ENCODE measurements around the gene LDLRAD2. TPM values are rescaled to one million over a fixed set of nuclear protein-coding genes. Genes with fewer than 3 reads are reported as not detected.

Gene LDLRAD2
- total and polyA plus RNA-seq, 8 donors = 0.05 to 3.0 (median 0.09) TPM; not detected in 1

GRCh38 chr1:21873761-21874160, 61.7 kb downstream of the LDLRAD2 start:
- Histone ChIP-seq H3K4me1 (no peaks in the 10 kb centered on the region), H3K36me3 (peaks cover 0 to 35% (median 0%) of the 10 kb centered on the region in 3 donors), H3K4me3 (no peak overlapping the region), H3K27me3 (no peaks in the 10 kb centered on the region), H3K9me3 (no peaks in the 10 kb centered on the region), H3K27ac (no peak overlapping the region)
- WGBS, 2 donors = 91 to 95% methylated on average over 10 of the region's 10 CpGs
- TF ChIP-seq CTCF (IDR thresholded peaks at IDR 0.05) = no peak
- intact Hi-C loops (cut with DNase I) = no loop called here
- ATAC-seq = no peak
- no peak for DNase-seq
- no peak for FAIRE-seq

- no peak overlapping the region for H3K27ac ChIP-seq
- H3K9me3 ChIP-seq = no peaks in the 10 kb centered on the region
- no peak for TF ChIP-seq CTCF (IDR thresholded peaks at IDR 0.05)
- H3K36me3 ChIP-seq = peaks cover 0 to 35% (median 3%) of the 10 kb centered on the region in 3 donors
- DNase-seq = peak in 1 of 6 donors; percentile 52
- 81 to 82% methylated on average over 16 of the region's 16 CpGs for WGBS, 2 donors
- ATAC-seq = no peak
- H3K27me3 ChIP-seq = no peaks in the 10 kb centered on the region
- no peaks in the 10 kb centered on the region for H3K4me1 ChIP-seq
- intact Hi-C loops (cut with DNase I) = no loop called here
- FAIRE-seq = no peak
- H3K4me3 ChIP-seq = no peak overlapping the region
Observed at GRCh38 chr1:21874328-21874727, 62.3 kb downstream of the LDLRAD2 start.

Other genes with a start within 250 kb of the LDLRAD2 start
- gene RAP1GAP, start 142.9 kb upstream of the LDLRAD2 start, total RNA-seq = 10 to 100 TPM; 53.4 to 93.3 (median 64.8) TPM
- 100 to 1,000 TPM in 1 of 2 donors, 10 to 100 TPM in 1; 83.6 to 100 TPM for gene RAP1GAP, start 142.9 kb upstream of the LDLRAD2 start, polyA plus RNA-seq
- 10 to 100 TPM; 24.3 to 30.6 (median 26.0) TPM for gene USP48, start 29.1 kb upstream of the LDLRAD2 start, total RNA-seq
- gene USP48, start 29.1 kb upstream of the LDLRAD2 start, polyA plus RNA-seq = 10 to 100 TPM; 14.9 to 26.4 TPM
- gene HSPG2, start 125.0 kb downstream of the LDLRAD2 start, total RNA-seq = 100 to 1,000 TPM in 2 of 6 donors, 10 to 100 TPM in 4; 50.4 to 164 (median 63.9) TPM
- 100 to 1,000 TPM in 1 of 2 donors, 10 to 100 TPM in 1; 53.9 to 123 TPM for gene HSPG2, start 125.0 kb downstream of the LDLRAD2 start, polyA plus RNA-seq
- over 10,000 TPM in 4 of 6 donors, 1,000 to 10,000 TPM in 2; 2,923 to 21,242 (median 14,470) TPM for gene CELA3B, start 164.8 kb downstream of the LDLRAD2 start, total RNA-seq
- over 10,000 TPM in 1 of 2 donors, 1,000 to 10,000 TPM in 1; 6,851 to 15,141 TPM for gene CELA3B, start 164.8 kb downstream of the LDLRAD2 start, polyA plus RNA-seq
- gene CELA3A, start 189.4 kb downstream of the LDLRAD2 start, total RNA-seq = over 10,000 TPM; 17,183 to 55,024 (median 35,269) TPM
- over 10,000 TPM; 21,682 to 31,636 TPM for gene CELA3A, start 189.4 kb downstream of the LDLRAD2 start, polyA plus RNA-seq
- gene CDC42, start 240.4 kb downstream of the LDLRAD2 start, total RNA-seq = 100 to 1,000 TPM in 2 of 6 donors, 10 to 100 TPM in 4; 43.0 to 128 (median 63.4) TPM
- gene CDC42, start 240.4 kb downstream of the LDLRAD2 start, polyA plus RNA-seq = 10 to 100 TPM; 36.6 to 80.5 TPM